Measurements from ENCODE around the gene LKAAEAR1.

Gene LKAAEAR1

GRCh38 chr20:64035933-64036345 is 48.3 kb downstream of the LKAAEAR1 start, which contains the start of gene C20orf204:
C20orf204 (plus strand) TSS chr20:64036182; CDS start chr20:64036324, 142 bp downstream.
- no peak for DNase-seq

GRCh38 chr20:64035066-64035932 is 48.9 kb downstream of the LKAAEAR1 start:
- DNase-seq = no peak

- DNase-seq = no peak
Observed at GRCh38 chr20:64033981-64034493, 50.2 kb downstream of the LKAAEAR1 start.

Measured in femur (tissue), 1 donor.